HG03108 (cell line): Measurements from ENCODE around the gene DUSP22.

Source experiments
- ATAC-seq: cut with Tn5 transposase; IDR thresholded peaks from one replicate; pipeline ENCODE4 v1.9.1; 2021; ENCODE audit warnings: moderate library complexity; ENCODE audit not compliant: unreplicated experiment

The DUSP22 gene

DNA sequence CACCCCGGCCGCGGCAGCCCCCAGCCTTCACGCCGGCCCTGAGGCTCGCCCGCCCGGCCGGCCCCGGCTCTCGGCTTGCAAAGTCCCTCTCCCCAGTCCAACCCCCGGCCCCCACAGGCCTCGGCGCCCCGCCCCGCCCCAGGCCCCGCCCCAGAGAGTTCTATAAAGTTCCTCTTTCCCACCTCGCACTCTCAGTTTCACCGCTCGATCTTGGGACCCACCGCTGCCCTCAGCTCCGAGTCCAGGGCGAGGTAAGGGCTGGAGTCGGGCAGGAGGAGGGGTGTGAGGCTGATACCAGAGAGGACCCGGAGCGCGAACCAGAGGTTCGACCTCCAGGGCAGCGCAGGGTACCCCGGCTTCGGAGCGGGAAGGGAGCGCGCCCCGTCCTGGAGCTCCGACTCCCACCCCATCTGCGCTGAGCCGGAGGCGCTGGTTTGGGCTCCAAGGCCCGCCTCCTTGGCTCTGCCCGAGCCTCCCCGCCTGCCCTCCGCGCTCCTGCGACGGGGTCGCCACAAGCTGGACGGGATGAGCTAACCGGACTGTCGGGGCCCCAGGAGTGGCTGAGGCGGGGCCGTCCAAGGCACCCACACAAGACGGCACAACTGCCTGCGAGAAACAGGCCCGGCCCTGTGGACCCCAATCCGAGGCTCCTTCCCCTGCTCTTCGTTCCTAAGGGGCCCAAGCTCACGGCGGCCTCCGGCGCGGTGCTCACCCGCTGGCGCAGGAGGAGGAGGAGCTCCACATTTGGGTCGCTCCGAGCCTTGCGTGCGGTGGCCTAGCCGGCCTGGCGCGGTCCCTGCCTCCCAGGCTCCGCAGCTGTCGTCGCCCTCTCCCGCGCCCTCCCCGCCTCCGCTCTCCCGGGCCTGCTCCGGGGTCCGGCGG is 99.5 kb downstream of the DUSP22 start, which contains the start of gene IRF4:
Gene IRF4 (plus strand): TSS at position 194 of the 882 bp plus-strand sequence. CDS start 1,401 bp downstream, outside the sequence.
- ATAC-seq, result peak; percentile 37

DNA sequence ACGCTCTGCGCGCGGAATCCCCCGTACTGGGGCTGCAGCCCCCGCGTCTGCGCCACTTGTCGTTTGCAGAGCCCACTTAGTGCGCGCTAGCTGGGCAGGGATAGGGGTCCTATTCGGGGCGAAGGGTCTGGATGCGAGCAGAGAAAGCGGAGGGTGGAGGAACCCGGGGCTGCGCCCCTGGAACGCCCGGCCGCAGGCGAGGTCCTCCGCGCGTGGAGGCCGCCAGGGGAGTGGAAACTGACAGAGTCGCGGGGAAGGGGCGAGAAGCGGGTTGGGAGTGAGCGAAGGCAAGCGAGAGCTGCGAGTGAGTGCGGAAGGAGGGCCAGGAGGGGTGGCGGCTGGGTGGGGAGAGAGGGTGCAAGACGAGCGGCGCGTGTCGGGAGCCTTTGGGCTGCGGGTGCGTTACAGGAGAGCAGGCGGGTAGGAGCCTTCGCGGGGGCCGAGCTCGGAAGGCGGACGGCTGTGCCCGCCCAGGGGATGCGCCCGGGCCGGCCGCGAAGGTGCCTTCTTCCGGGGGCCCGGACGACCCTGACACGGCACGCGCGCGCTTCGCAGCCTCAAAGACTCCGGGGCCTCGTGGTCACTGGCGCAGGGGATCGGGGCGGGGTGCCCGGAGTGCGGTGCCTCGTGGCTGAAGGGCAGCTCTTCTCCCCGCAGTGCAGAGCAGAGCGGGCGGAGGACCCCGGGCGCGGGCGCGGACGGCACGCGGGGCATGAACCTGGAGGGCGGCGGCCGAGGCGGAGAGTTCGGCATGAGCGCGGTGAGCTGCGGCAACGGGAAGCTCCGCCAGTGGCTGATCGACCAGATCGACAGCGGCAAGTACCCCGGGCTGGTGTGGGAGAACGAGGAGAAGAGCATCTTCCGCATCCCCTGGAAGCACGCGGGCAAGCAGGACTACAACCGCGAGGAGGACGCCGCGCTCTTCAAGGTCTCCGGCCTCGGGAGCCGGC is 100.4 kb downstream of the DUSP22 start:
- no peak for ATAC-seq

DNA sequence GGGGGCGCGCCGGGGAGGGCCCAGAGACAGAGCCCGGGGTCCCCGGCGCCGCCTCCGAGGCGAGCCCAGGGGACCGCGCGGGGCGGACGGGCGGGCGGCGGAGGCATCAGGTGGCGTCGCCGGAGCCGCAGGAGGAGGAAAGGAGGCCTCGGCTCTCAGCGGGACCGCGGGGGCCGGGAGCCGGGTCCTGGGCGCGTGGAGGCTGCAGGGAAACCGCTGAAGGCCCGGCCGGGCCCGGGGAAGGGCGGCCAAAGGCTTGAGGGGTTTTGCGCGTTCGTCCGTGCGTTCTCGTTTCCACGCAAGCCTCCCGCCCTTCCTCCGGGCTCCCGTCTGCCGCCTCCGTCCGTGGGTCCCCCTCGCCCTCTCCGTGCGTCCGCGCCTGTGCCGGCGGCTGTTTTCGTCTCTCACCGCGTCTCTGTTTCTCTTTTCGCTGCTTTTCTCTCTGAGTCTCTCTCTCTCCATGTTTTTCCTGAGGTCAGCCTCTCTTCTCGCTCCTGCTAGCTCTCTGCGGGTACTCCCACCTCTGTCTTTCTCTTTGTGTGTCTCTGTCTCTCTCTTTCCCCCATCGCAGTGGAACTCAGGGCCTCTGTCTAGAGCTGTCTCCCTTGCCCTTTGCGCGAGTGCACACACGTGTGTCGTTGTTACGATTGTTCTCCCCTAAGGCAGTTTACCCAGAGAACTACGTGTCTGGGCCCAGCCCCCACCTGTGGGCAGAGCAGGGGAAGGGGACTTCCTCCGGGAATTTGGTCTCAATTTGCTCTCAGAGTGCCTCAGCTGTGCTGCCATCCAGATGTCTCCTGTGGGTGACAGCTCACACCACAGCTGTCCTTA is 101.3 kb downstream of the DUSP22 start:
- no peak for ATAC-seq

DNA sequence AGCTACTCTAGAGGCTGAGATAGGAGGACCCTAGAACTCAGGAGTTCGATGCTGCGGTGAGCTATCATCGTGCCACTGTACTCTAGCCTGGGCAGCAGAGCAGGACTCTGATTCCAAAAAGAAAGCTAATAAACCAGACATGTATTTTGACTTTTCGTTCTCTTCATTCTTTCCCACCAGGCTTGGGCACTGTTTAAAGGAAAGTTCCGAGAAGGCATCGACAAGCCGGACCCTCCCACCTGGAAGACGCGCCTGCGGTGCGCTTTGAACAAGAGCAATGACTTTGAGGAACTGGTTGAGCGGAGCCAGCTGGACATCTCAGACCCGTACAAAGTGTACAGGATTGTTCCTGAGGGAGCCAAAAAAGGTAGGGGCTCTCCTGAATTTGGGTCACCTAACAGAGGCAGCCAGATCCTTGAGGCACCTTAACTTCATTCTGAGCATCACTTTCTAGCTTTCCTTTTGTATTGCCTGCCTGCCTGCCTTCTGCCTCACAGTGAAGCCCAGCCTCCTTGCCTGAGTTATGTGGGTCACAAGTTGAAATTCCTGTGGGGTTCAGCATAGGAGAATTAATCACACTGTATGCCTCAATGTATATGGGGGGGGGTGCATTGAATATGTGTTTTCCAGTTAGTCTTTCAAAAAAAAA is 102.5 kb downstream of the DUSP22 start:
- ATAC-seq, result no peak

DNA sequence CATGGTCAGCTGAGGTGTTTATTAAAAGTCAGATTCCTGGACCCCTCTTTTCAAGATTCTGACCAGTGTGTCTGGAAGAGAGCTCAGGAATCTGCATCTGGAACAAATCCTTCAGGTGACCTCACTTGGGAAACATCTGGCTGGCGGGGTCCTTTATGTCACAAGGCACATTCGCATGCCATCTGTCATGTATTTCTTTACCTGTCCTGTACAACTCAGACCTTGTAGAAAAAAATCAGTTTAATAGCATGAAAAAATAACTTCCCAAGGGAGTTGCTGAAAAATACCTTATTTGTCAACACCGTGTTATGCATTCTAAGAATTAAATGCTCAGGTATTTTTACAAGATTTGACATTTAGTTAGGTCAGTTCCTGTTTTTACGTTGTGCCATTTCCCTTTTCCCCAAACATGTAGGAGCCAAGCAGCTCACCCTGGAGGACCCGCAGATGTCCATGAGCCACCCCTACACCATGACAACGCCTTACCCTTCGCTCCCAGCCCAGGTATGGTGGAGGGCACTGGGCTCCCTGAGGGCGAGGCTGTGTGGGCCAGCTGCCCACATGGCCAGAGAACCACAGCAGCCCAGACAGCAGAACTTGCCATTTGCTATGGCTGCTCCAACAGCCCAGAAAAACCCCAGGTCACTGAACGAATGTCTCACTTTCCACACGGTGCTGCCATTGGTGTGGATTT is 103.3 kb downstream of the DUSP22 start:
- no peak for ATAC-seq

DNA sequence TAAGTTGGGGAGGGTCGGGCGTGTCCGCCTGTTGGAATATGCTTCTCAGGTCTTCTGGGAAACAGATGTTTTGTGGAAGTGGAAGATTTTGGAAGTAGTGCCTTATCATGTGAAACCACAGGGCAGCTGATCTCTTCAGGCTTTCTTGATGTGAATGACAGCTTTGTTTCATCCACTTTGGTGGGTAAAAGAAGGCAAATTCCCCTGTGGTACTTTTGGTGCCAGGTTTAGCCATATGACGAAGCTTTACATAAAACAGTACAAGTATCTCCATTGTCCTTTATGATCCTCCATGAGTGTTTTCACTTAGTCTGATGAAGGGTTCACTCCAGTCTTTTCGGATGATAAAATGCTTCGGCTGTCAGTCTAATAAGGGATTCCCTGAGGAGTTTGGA is 103.8 kb downstream of the DUSP22 start:
- ATAC-seq, result no peak

DNA sequence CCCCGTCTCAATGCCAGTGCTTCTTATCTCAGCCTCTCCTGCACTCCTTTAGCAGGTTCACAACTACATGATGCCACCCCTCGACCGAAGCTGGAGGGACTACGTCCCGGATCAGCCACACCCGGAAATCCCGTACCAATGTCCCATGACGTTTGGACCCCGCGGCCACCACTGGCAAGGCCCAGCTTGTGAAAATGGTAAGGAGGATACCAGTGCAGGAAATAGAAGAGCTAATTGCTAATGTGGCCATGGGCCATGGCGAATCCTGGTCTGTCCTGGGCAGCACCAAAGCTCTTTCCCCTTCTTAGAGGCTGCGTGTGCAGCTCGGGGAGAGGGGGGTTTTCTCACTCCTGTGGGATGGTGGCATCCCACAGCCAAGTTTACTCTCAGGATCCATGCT is 104.8 kb downstream of the DUSP22 start:
- ATAC-seq, result no peak

DNA sequence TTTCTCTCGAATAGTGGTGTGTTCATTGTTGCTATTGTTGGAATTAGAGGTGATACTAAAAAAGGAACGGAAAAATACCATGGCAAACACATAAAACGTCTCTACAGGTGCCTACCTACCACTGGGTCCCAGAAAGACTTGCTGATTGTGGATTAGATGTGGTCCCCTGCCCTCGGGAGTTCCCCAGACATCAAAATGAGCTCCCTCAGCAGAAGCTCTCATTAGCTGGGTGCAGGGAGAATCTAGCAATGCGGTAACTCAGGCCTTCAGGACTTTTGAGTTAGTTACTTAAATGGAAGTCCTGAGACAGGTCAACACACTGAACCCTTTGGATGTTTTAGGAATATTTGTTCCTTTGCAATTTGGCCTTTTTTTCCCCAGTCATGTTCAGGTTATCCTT is 105.3 kb downstream of the DUSP22 start:
- ATAC-seq, result no peak

DNA sequence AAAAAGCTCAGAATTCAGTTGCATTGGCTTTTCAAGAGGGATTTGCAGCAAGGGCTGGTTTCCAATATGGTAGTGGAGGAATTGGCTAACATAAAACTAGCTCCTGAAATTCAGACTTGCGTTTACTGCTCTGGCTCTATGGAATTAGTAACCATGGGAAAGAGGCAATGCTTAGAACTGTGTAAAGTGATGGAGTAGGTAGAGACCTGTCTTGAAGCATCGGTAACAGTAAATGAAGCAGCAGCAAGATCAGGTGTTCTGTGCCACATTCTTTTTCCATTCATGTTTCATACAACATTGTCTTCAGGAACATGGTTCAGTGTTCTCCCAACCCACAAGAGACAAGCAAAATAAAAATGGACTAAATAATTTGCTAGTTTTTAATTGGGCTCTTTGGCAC is 105.8 kb downstream of the DUSP22 start:
- no peak for ATAC-seq

DNA sequence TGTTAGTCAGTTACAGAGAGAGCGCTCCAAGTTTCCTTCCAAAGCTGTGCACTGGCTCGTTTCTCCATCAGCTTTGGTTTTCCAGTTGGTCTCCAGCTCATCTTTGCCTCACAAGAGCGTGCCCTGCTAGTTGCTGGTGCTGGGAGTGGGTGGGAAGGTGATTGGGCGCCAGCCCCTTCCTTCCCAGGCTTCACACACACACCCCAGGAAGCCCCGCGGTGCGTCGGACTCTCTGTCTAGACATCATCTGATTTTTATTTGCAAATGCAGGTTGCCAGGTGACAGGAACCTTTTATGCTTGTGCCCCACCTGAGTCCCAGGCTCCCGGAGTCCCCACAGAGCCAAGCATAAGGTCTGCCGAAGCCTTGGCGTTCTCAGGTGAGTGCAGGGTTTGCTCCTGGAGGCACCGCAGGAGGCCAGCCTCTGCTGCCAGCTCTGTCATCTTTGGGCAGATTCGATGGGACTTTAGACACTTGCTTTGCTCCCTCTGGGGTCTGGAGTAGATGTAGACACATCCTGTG is 106.3 kb downstream of the DUSP22 start:
- ATAC-seq, result no peak

DNA sequence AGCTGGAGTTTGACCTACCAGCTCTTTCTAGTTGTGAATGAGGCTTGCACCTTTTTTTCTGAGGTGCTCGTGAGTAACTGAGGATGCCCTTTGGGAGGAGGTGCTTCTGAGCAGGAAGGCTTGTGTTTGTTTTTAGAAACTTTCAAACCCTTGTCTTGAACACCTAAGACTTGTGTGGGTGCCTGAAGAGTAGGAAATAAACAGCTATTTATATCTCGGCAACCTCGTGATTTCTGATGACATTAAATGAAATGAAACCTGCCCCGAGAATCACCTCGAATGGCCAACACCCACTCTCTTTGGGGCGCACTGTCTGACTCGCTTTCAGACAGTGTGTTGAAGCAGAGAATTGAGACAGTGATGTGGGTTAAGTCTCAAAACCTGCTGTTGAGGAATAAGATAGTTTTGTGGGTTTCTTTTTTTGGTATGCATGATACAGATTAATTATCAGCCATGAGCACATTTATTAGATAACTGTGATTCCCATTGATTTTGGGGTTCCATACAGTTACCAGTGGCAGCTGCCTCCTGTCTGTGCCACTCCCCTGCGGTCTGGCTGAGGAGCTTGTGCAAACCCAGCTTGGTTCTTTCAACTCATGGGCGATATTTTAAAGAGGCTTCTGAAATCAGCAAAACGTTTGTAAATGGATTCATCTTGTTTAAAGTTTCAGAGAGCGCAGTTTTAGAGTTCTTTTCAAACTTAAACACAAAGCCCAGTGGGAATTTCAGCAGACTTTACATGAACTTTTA is 107.7 kb downstream of the DUSP22 start:
- peak; percentile 41 for ATAC-seq

DNA sequence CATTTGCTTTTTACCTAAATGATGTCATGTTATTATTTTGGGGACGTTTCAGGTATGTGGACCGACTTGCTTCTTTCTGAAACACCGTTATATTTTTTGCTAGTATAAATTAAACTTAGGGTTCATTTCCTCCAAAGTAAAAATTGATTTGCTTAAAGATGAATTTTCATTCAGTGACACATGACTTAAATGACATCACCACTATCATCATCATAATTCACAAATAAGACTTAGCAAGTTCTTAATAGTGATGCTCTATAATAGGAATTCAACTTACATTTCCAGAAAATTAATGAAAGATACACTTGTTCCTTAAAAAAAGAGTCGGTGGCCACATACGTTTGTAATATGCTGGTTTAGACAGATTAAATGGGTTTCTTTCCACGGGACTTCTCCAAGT is 108.5 kb downstream of the DUSP22 start:
- ATAC-seq, result no peak
